ENCODE results near the gene TPP1.
A peak's percentile ranks its signal among the peaks of the same experiment; 100 is the strongest.

The TPP1 gene

GRCh38 chr11:6612213-6613041, 6.8 kb downstream of the TPP1 start, which contains the start of gene TAF10:
TAF10 (minus strand) TSS chr11:6612216; CDS start chr11:6612189, 27 bp downstream.
- H3K4me3 ChIP-seq (ENCODE audit: low read length): peak within 1 kb of the TSS; percentile 35
- no peaks in the 10 kb centered on the region for H3K27me3 ChIP-seq (ENCODE audit: control insufficient read depth, insufficient read depth, low read length)
- peaks cover 33% of the 10 kb centered on the region for H3K4me1 ChIP-seq (ENCODE audit: control insufficient read depth, insufficient read depth, low read length)
- H3K9me3 ChIP-seq (ENCODE audit: control insufficient read depth, low read length): no peaks in the 10 kb centered on the region
- peak within 1 kb of the TSS; percentile 92 for H3K9ac ChIP-seq (ENCODE audit: low read length)
- peaks cover 45% of the 10 kb centered on the region for H3K36me3 ChIP-seq (ENCODE audit: control insufficient read depth, insufficient read depth, low read length)

GRCh38 chr11:6611963-6612212, 7.3 kb downstream of the TPP1 start:
- peaks cover 45% of the 10 kb centered on the region for H3K36me3 ChIP-seq (ENCODE audit: control insufficient read depth, insufficient read depth, low read length)
- H3K9ac ChIP-seq (ENCODE audit: low read length): peak overlapping the region; percentile 81
- no peaks in the 10 kb centered on the region for H3K27me3 ChIP-seq (ENCODE audit: control insufficient read depth, insufficient read depth, low read length)
- peak overlapping the region; percentile 35 for H3K4me3 ChIP-seq (ENCODE audit: low read length)
- peaks cover 34% of the 10 kb centered on the region for H3K4me1 ChIP-seq (ENCODE audit: control insufficient read depth, insufficient read depth, low read length)
- no peaks in the 10 kb centered on the region for H3K9me3 ChIP-seq (ENCODE audit: control insufficient read depth, low read length)

- H3K36me3 ChIP-seq (ENCODE audit: control insufficient read depth, insufficient read depth, low read length): peaks cover 41% of the 10 kb centered on the region
- H3K27me3 ChIP-seq (ENCODE audit: control insufficient read depth, insufficient read depth, low read length): no peaks in the 10 kb centered on the region
- H3K4me1 ChIP-seq (ENCODE audit: control insufficient read depth, insufficient read depth, low read length): peaks cover 40% of the 10 kb centered on the region
- H3K4me3 ChIP-seq (ENCODE audit: low read length): peak overlapping the region; percentile 35
- H3K9ac ChIP-seq (ENCODE audit: low read length): peak overlapping the region; percentile 81
- no peaks in the 10 kb centered on the region for H3K9me3 ChIP-seq (ENCODE audit: control insufficient read depth, low read length)
These were observed 7.9 kb downstream of the TPP1 start for GRCh38 chr11:6611092-6611962.

GRCh38 chr11:6610591-6610990, 8.6 kb downstream of the TPP1 start:
- Histone ChIP-seq H3K4me1 (ENCODE audit: control insufficient read depth, insufficient read depth, low read length) (peaks cover 45% of the 10 kb centered on the region), H3K36me3 (ENCODE audit: control insufficient read depth, insufficient read depth, low read length) (peaks cover 40% of the 10 kb centered on the region)

GRCh38 chr11:6609502-6610015, 9.7 kb downstream of the TPP1 start:
- Histone ChIP-seq H3K36me3 (ENCODE audit: control insufficient read depth, insufficient read depth, low read length) (peaks cover 32% of the 10 kb centered on the region), H3K4me3 (ENCODE audit: low read length) (no peak overlapping the region), H3K27me3 (ENCODE audit: control insufficient read depth, insufficient read depth, low read length) (no peaks in the 10 kb centered on the region), H3K9ac (ENCODE audit: low read length) (no peak overlapping the region), H3K9me3 (ENCODE audit: control insufficient read depth, low read length) (no peaks in the 10 kb centered on the region), H3K4me1 (ENCODE audit: control insufficient read depth, insufficient read depth, low read length) (peaks cover 45% of the 10 kb centered on the region)

More at GRCh38 chr11:6610591-6610990, 8.6 kb downstream of the TPP1 start:
- Histone ChIP-seq H3K4me3 (ENCODE audit: low read length) (peak overlapping the region; percentile 35), H3K9me3 (ENCODE audit: control insufficient read depth, low read length) (no peaks in the 10 kb centered on the region), H3K9ac (ENCODE audit: low read length) (no peak overlapping the region), H3K27me3 (ENCODE audit: control insufficient read depth, insufficient read depth, low read length) (no peaks in the 10 kb centered on the region)

GRCh38 chr11:6608726-6609501, 10.3 kb downstream of the TPP1 start:
- Histone ChIP-seq H3K4me3 (ENCODE audit: low read length) (no peak overlapping the region), H3K36me3 (ENCODE audit: control insufficient read depth, insufficient read depth, low read length) (peaks cover 31% of the 10 kb centered on the region), H3K9me3 (ENCODE audit: control insufficient read depth, low read length) (no peaks in the 10 kb centered on the region), H3K27me3 (ENCODE audit: control insufficient read depth, insufficient read depth, low read length) (no peaks in the 10 kb centered on the region), H3K4me1 (ENCODE audit: control insufficient read depth, insufficient read depth, low read length) (peaks cover 45% of the 10 kb centered on the region), H3K9ac (ENCODE audit: low read length) (no peak overlapping the region)

GRCh38 chr11:6608011-6608410, 11.2 kb downstream of the TPP1 start:
- Histone ChIP-seq H3K9ac (ENCODE audit: low read length) (peak overlapping the region; percentile 4), H3K27me3 (ENCODE audit: control insufficient read depth, insufficient read depth, low read length) (no peaks in the 10 kb centered on the region), H3K9me3 (ENCODE audit: control insufficient read depth, low read length) (no peaks in the 10 kb centered on the region), H3K4me3 (ENCODE audit: low read length) (no peak overlapping the region), H3K36me3 (ENCODE audit: control insufficient read depth, insufficient read depth, low read length) (peaks cover 31% of the 10 kb centered on the region), H3K4me1 (ENCODE audit: control insufficient read depth, insufficient read depth, low read length) (peaks cover 40% of the 10 kb centered on the region)

GRCh38 chr11:6607190-6607795, 11.9 kb downstream of the TPP1 start:
- H3K9me3 ChIP-seq (ENCODE audit: control insufficient read depth, low read length): no peaks in the 10 kb centered on the region
- H3K4me1 ChIP-seq (ENCODE audit: control insufficient read depth, insufficient read depth, low read length): peaks cover 44% of the 10 kb centered on the region
- peaks cover 31% of the 10 kb centered on the region for H3K36me3 ChIP-seq (ENCODE audit: control insufficient read depth, insufficient read depth, low read length)
- peak overlapping the region; percentile 22 for H3K9ac ChIP-seq (ENCODE audit: low read length)
- no peaks in the 10 kb centered on the region for H3K27me3 ChIP-seq (ENCODE audit: control insufficient read depth, insufficient read depth, low read length)
- H3K4me3 ChIP-seq (ENCODE audit: low read length): no peak overlapping the region

- peak overlapping the region; percentile 56 for H3K9ac ChIP-seq (ENCODE audit: low read length)
- peaks cover 51% of the 10 kb centered on the region for H3K4me1 ChIP-seq (ENCODE audit: control insufficient read depth, insufficient read depth, low read length)
- H3K9me3 ChIP-seq (ENCODE audit: control insufficient read depth, low read length): no peaks in the 10 kb centered on the region
- H3K27me3 ChIP-seq (ENCODE audit: control insufficient read depth, insufficient read depth, low read length): no peaks in the 10 kb centered on the region
- peaks cover 31% of the 10 kb centered on the region for H3K36me3 ChIP-seq (ENCODE audit: control insufficient read depth, insufficient read depth, low read length)
- peak overlapping the region; percentile 32 for H3K4me3 ChIP-seq (ENCODE audit: low read length)
These were observed 12.6 kb downstream of the TPP1 start for GRCh38 chr11:6606471-6607189.

- H3K4me3 ChIP-seq (ENCODE audit: low read length): no peak overlapping the region
- no peaks in the 10 kb centered on the region for H3K9me3 ChIP-seq (ENCODE audit: control insufficient read depth, low read length)
- peak overlapping the region; percentile 99 for H3K9ac ChIP-seq (ENCODE audit: low read length)
- no peaks in the 10 kb centered on the region for H3K27me3 ChIP-seq (ENCODE audit: control insufficient read depth, insufficient read depth, low read length)
- H3K4me1 ChIP-seq (ENCODE audit: control insufficient read depth, insufficient read depth, low read length): peaks cover 40% of the 10 kb centered on the region
- H3K36me3 ChIP-seq (ENCODE audit: control insufficient read depth, insufficient read depth, low read length): peaks cover 26% of the 10 kb centered on the region
These were observed 14.4 kb downstream of the TPP1 start for GRCh38 chr11:6604790-6605189.
